HG02840 (cell line): ENCODE data around the gene CHP1.
"Not testable (repeated sequence)": the region's sequence is repeated elsewhere in the genome, so short reads cannot be mapped to it uniquely, and the experiment has no call there.

Experiments used
- ATAC-seq: cut with Tn5 transposase; IDR thresholded peaks from one replicate; pipeline ENCODE4 v1.9.1; 2021; ENCODE audit warnings: mild to moderate bottlenecking, moderate library complexity, moderate number of reproducible peaks; ENCODE audit not compliant: unreplicated experiment, low FRiP score

The CHP1 gene

GRCh38 chr15:41288464-41288863 lies 57.4 kb downstream of the CHP1 start:
- ATAC-seq = no peak

GRCh38 chr15:41289953-41290352 lies 58.9 kb downstream of the CHP1 start:
- ATAC-seq = no peak

GRCh38 chr15:41291065-41291631 lies 60.1 kb downstream of the CHP1 start:
- ATAC-seq = peak; percentile 55

GRCh38 chr15:41292521-41292920 lies 61.5 kb downstream of the CHP1 start:
- no peak for ATAC-seq

- ATAC-seq = not testable (repeated sequence)
These were observed 70.1 kb downstream of the CHP1 start for GRCh38 chr15:41301139-41301538.

GRCh38 chr15:41301587-41301986 lies 70.5 kb downstream of the CHP1 start:
- no peak for ATAC-seq

GRCh38 chr15:41304149-41304770 lies 73.2 kb downstream of the CHP1 start:
- ATAC-seq = no peak

GRCh38 chr15:41307679-41308078 lies 76.6 kb downstream of the CHP1 start:
- no peak for ATAC-seq

- ATAC-seq = no peak
These were observed 78.3 kb downstream of the CHP1 start for GRCh38 chr15:41309226-41309905.

- ATAC-seq = not testable (repeated sequence)
These were observed 89.8 kb downstream of the CHP1 start for GRCh38 chr15:41320805-41321330.

GRCh38 chr15:41323611-41324010 lies 92.5 kb downstream of the CHP1 start:
- ATAC-seq = no peak

- ATAC-seq = no peak
These were observed 100.2 kb downstream of the CHP1 start for GRCh38 chr15:41331281-41331680.
